HG03520 (cell line): ENCODE data around the gene CERS6.
A peak's percentile ranks its signal among the peaks of the same experiment; 100 is the strongest.

ENCODE experiments used
- ATAC-seq: cut with Tn5 transposase; IDR thresholded peaks from one replicate; pipeline ENCODE4 v1.9.1; 2021; ENCODE audit warnings: mild to moderate bottlenecking, moderate library complexity; ENCODE audit not compliant: unreplicated experiment

CERS6 gene

GRCh38 chr2:168441214-168441872 is 14.7 kb upstream of the CERS6 start:
- ATAC-seq: no peak

- ATAC-seq: no peak
These were observed 12.3 kb upstream of the CERS6 start for GRCh38 chr2:168443818-168444217.

GRCh38 chr2:168445960-168446359 is 10.1 kb upstream of the CERS6 start:
- no peak for ATAC-seq

DNA sequence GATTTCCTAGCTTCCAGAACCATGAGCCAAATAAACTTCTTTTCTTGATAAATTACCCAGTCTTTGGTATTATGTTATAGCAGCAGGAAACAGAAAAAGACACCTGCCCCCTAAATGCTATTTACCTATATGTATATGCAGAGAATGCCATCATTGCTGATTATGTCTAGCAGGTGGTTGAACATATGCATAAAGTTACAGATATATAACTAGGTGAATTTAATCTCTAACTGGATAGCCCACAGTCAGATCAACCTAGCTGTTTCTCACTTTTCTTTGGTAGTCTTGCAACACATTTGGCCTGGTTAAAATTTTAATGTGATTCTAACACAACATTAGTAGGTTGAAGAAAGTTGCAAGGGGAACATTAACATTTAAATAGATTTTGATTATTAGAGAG is 7.1 kb upstream of the CERS6 start:
- no peak for ATAC-seq

GRCh38 chr2:168449419-168449818 is 6.7 kb upstream of the CERS6 start:
- ATAC-seq: no peak

- no peak for ATAC-seq
These were observed 5.9 kb upstream of the CERS6 start for GRCh38 chr2:168450171-168450570.

DNA sequence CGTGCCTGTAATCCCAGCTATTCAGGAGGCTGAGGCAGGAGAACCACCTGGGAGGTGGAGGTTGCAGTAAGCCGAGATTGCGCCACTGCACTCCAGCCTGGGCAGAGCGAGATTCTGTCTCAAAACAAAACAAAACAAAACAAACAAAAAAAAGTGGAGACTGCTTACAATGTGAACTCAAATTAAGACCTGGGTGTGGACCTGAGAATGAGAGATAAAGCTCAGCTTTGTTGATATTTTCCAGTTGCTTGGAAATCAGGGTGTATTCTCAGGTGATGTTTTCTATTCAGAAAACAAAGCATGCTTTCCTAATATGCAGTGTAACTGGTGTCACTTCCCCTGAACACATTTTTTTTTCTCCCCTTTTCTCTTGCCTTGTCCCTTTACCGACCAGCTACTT is 5.3 kb upstream of the CERS6 start:
- no peak for ATAC-seq

DNA sequence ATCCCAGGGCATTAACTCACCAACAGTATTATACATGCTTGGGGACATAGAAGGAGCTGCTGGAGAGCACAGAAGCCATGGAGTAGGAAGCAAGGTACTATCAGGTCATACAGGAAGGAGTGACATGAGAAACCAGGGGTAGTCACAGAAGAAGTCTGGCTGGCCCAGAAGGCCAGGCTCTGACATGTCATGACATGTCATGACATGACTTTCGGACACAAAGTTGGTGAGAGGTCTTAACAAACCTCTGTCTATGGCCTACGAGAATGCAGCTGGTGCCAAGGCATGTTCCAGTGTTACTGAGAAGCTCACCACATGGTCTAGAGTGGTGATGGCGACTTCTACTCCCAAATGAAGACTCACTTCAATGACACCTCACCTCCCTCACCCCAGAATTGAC is 3.3 kb upstream of the CERS6 start:
- no peak for ATAC-seq

- no peak for ATAC-seq
These were observed 2.7 kb upstream of the CERS6 start for GRCh38 chr2:168453404-168453803.

DNA sequence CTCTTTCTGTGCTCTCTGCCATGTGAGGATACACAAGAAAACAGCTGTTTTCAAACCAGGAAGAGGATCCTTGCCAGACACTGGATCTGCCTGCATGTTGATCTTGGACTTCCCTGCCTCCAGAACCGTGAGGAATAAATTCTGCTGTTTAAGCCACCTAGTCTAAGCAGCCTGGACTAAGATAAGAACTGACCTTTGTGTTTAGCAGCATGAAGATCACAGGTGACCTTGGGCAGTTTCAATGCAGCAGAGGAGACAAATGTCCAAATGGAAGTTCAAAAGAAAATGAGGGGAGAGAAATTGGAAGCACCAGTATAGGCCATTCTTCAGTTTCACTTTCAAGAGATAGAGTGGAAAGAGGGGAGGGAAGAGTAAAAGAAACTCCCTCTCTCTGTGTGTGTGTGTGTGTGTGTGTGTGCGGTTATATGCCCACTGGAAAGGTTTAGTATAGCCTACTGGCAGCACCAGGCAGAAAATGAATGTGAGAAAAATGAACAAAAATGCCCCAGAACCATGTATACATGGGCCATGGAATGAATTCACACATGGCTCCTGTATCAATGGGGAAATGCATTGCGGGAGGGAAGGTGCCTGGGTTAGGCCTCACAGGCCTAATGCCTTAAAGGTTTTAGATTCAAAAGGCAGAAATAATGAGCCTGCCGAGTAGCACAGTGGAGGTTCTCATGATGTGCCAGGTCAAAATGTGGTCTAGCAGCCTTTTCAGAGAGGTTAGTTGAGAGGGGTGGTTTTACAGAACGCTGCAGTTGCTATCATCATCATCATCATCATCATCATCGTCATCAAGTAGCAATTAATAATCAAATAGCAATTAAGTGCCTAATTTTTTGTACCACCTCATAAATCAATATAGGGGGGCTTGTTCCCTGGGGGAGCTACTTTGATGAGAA is 1.1 kb upstream of the CERS6 start:
- no peak for ATAC-seq

DNA sequence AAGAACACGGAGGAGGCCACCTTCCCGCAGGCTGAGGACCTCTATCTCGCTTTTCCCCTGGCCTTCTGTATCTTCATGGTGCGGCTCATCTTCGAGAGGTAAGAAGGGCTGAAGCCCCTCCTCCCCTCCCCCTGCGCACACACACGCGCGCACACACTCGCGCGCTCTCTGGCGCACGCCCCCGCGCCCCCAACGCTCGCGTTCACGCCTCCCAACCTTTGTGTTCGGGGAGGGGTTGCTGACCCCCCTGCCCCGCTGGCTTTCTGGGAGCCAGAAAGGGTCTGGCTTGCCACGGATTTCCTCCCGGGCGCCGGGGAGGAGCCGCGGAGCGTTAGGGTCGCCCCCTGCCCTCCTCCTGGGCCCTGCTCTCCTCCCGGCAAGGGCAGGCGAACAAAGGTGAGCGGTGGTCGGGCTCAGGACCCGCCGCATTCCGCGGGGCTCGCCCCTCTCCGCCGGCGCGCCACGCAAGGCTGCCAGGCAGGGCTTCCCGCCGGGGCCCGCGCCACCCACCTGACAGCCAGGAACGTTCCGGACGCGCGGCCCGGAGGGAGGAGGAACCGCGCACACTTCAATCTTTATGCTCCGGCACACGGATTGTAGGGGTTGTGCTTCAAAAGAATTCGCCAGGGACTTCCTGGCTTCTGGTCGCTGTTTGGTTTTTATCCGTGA is 583 bp downstream of the CERS6 start:
- peak; percentile 23 for ATAC-seq

GRCh38 chr2:168457190-168457895 is 1.3 kb downstream of the CERS6 start:
- no peak for ATAC-seq

- ATAC-seq: no peak
These were observed 2.1 kb downstream of the CERS6 start for GRCh38 chr2:168458139-168458538.

DNA sequence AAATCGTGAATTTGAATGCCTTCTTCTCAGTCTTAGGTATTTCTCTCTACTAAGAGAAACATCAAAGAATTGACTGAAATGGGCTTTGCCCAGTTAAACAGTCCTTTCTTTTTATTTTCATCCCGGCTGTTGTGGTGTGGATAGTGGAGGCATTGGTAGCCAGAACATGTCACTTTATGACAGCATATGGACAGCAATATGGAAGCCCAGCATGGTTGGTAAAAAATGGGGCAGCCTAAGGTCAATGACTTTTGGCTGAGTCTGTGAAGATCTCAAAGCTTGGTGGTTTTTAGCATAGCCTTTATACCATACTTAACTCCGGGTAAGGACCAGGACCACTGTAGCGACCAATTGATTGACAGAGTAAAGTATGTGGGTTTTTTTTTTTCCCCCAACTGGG is 3.2 kb downstream of the CERS6 start:
- no peak for ATAC-seq

DNA sequence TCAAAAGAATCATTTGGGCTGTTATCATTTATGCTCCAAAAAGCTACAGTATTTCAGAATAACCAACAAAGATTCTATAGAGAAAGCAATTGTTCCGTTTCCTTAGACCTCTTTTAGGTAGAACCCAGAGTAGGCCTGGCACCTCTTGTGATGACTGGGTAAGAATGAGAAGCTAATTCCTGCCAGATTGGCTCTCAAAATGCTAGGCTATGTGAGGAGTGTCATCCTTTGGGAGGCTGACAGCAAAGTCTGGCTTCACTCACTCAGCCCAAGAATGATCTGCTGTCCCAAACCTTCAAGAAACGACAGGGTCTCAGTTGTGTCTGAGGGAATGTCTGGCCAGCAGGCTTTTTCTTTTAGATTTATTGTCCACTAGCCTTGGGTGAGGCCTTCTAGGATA is 4.5 kb downstream of the CERS6 start:
- no peak for ATAC-seq

DNA sequence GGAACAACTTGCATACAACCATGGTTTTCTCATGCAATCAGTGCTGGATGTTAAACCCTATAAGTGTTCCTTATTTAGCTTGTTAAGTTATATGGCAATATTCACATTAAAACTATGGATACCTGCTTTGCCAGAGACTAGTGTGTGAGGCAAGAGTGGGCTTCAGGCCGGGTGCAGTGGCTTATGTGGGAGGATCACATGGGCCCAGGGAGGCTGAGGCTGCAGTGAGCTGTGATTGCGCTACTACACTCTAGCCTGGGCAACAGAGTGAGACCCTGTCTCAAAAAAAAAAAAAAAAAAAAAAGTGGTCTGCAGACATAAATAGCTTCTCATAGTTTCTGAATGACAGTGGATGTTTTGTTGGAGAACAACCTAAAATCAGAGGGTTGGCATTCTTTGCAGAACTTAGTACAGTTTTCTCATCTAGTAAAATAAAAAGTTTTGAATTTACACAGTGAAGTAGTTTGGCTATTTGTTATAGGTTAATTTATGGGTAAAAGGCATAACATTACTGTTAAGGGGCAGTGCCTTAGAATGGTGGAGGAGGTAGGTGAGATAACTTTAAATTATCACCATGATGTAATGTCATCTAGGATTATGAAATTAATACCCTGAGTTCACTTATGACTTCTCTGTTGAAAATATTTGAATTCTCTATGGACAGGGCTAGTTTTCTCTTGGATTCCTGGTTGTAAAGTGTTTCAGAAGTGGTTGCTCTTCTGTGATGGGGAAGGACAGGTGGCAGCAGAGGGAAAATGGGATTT is 5.3 kb downstream of the CERS6 start:
- no peak for ATAC-seq

DNA sequence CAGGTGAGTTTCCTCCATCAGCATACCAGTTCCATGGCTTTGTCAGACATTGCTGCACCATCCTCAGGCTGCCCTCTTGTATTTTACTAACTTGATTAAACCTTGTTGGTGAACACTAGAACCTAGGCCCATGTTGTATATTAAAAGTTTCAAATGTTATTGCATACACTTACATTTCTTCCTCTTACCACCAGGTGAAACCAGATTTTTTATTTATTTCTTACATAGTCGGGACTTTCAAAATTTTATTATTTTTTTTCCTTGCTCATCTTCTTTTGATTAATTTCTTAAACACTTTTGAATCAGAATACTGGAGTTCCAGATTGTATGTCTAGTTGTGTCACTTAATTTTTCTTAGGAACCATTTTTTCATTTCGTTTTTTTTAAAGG is 5.9 kb downstream of the CERS6 start:
- no peak for ATAC-seq

- ATAC-seq: no peak
These were observed 6.5 kb downstream of the CERS6 start for GRCh38 chr2:168462543-168463045.

DNA sequence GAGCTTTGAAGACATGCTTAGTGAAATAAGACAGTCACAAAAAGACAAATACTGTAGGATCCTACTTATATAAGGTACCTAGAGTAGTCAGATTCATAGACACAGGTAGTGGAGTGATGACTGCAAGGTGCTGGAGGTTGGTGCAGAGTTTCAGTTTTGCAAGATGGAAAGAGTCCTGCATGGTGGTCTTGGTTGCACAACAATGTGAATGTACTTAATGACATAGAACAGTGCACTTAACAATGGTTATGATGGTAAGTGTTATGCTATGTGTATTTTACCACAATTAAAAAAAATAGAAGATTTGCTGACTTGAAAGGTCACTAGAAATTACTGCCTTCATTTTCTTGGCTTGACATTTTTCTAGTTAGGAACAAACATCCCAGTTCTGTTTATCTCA is 9.5 kb downstream of the CERS6 start:
- no peak for ATAC-seq

DNA sequence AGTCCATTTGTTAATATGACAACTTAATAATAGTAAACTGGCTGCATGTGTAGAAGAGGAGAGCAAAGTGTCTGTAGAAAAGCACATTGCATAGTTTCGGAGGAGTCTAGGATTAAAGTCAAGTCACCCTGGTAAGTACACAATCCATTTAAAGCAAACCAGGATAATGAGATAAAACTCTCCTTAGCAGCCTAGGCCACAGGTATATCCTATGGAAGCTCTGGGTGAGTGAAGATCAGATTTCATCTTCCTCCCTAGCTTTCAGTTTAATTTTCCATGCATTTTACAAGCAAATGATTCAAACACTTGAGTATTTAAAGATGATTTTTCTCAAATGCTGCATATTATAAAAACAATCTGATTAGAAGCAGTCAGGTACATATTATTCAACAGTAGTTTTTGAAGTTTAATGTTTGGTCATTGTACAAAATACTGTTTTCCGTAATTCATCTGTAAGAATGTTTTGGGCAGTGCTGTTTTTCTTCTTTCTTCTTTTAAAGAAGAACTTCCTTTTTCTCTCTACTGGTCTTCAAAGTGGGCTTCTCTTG is 10.2 kb downstream of the CERS6 start:
- no peak for ATAC-seq
